IPS-11a (cell line): Measurements from ENCODE around the gene TMED10.
"Not testable (repeated sequence)": the region's sequence is repeated elsewhere in the genome, so short reads cannot be mapped to it uniquely, and the experiment has no call there.

Experiments used
- H3K4me3 ChIP-seq: one replicate; pipeline ENCODE4 v1.5.1; 2013; ENCODE audit warnings: low read depth, low read length, control low read depth

The TMED10 gene

DNA sequence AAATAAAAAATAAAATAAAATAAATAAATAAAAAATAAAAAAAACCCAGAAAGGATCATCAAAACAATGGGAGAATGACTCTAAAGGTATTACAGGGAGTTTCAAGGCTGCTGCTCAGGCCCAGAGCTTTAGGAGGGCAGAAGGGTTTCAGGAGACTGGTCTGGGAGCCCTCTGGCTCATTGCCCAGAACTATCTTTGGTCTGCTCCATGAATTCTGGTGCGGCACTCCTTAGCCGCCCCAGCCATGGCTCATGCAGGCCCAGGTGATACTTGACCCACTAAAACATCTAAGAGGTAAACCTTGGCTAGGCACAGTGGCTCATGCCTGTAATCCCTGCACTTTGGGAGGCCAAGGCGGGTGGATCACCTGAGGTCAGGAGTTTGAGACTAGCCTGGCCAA, 14.7 kb upstream of the TMED10 start:
- no peak overlapping the region for H3K4me3 ChIP-seq

DNA sequence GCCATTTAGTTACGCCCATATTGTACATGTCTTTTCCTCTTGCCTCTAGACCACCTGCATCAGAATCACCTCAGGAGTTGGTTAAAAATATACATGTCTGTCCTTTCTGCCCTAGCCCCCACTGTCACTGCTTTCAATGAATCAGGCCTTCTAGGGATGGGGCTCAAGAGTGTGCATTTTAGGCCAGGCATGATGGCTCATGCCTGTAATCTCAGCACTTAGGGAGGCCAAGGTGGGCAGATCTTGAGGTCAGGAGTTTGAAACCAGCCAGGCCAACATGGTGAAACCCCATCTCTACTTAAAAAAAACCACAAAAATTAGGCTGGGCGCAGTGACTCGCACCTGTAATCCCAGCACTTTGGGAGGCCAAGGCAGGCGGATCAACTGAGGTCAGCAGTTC, 13.6 kb upstream of the TMED10 start:
- H3K4me3 ChIP-seq = no peak overlapping the region

DNA sequence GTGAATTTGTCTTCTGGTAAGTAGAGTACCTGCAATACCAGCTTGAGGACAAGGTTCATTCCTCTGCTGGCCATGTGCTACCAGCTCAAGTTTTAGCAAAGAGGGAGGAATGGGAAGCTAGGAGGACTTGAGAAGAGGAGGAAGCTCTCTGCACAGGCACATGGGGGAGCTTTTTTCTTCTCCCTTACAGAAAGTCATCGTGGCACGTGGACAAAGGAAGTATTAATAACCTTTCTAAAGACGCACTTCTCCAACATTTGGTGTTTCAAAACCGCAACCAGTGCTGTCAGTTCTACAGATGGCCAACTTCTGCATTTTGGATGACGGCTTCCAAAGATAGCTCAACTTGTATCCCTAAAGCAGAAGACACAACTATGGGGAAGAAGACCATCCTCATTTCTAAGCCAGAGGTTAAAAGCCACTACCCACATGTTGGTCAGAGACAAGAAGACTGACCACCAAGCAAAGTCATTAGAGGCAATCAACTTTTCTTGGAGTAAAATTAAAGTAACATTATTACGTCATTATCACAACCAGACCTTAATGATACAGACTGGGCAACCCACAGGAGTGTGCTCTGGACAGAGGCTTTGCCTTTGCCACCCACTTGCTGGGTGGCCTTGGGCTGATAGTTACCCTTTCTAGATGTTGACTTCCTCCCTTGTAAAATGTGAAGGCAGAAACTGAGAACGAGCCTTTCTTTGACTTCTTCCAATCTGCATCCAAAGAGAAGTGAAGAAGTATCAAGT, 12.3 kb upstream of the TMED10 start:
- no peak overlapping the region for H3K4me3 ChIP-seq

GRCh38 chr14:75188086-75188485, 11.7 kb upstream of the TMED10 start:
- no peak overlapping the region for H3K4me3 ChIP-seq

- no peak overlapping the region for H3K4me3 ChIP-seq
Measured at GRCh38 chr14:75186953-75187352, 10.5 kb upstream of the TMED10 start.

- no peak overlapping the region for H3K4me3 ChIP-seq
Measured at GRCh38 chr14:75185251-75186040, 9.0 kb upstream of the TMED10 start.

DNA sequence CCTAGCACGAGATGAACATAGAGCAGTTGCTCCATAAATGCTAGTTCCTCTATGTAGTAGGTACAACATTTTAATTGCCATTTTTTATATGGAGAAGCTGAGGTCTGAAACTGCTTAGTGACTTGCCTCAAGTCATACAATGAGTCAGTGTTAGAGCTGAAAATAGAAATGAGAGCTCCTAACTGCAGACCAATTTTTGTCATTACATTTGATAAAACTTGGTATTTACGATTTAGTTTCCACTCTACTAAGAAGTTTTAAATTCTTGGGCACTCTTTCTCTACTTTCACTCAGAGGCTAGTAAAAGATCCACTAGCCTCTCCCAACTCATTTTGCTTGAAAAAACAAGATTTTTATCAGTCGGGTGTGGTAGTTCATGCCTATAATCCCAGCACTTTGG, 8.1 kb upstream of the TMED10 start:
- no peak overlapping the region for H3K4me3 ChIP-seq

DNA sequence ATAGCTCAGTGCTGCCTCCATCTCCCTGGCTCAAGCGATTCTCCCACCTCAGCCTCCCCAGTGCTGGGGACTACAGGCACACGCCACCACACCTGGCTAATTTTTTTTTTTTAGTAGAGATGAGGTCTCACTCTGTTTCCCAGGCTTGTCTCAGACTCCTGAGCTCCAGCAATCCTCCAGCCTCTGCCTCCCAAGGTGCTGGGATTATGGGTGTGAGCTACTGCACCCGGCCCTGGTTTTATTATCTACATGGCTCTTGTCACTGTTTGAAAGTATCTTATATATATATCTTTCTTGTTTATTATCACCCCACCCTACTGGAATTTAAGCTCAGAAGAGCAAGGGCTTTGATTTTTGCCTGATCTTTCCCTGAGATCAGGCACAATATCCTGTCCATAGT, 7.6 kb upstream of the TMED10 start:
- no peak overlapping the region for H3K4me3 ChIP-seq

GRCh38 chr14:75183225-75183624, 6.8 kb upstream of the TMED10 start:
- no peak overlapping the region for H3K4me3 ChIP-seq

DNA sequence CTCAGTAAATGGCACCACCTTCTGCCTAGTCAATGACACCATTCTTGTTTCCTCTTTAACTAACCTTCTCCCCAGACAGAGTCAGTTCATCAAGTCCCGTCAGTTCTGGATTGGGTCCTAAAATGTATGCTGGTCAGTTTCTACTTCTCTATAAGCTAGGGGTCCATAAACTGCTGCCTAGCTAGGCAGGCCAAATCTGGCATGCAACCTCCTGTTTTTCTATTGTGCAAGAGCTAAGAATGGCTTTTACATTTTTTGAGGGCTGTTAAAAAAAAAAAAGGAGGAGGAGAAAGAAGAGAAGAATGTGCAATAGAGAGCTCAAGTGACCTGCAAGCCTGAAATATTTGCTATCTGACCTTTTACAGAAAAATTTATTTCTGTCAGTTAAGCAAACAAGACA, 6.4 kb upstream of the TMED10 start:
- no peak overlapping the region for H3K4me3 ChIP-seq

DNA sequence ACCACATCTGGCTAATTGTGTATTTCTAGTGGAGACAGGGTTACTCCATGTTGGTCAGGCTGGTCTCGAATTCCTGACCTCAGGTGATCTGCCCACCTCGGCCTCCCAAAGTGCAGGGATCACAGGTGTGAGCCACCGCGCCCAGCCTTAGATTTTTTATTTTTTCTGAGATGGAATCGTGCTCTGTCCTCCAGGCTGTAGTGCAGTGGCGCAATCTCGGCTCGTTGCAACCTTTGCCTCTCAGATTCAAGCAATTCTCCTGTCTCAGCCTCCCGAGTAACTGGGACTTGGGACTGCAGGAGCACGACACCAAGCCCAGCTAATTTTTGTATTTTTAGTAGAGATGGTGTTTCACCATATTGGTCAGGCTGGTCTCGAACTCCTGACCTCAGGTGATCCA, 5.8 kb upstream of the TMED10 start:
- H3K4me3 ChIP-seq = not testable (repeated sequence)

DNA sequence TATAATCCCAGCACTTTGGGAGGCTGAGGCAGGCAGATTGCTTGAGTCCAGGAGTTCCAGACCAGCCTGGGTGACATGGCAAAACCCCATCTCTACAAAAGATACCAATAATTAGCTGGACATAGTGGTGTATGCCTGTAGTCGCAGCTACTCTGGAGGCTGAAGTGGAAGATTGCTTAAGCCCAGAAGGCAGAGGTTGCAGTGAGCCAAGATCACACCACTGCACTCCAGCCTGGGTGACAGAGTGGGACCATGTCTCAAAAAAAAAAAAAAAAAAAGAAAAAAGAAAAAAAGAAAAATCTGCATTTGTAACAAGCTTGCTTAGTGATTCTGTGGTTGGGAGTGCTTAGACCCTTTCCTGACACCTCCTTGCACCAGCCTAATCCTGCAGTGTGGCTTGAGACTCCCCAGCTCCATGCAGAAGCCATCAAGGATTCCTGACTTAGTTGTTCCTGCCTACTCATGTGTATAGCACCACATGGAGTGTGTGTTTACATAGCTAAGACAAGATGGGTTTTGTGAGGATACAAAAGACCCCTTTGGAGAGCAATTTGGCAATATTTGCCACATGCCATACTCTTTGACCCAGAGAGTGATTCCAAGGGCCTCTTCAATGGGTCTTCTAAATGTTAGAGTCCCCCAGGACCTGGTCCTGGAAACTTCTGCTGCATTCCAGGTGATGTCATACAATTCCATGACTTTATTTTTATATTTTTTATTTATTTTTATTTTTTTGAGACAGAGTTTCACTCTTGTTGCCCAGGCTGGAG, 5.1 kb upstream of the TMED10 start:
- H3K4me3 ChIP-seq = no peak overlapping the region

DNA sequence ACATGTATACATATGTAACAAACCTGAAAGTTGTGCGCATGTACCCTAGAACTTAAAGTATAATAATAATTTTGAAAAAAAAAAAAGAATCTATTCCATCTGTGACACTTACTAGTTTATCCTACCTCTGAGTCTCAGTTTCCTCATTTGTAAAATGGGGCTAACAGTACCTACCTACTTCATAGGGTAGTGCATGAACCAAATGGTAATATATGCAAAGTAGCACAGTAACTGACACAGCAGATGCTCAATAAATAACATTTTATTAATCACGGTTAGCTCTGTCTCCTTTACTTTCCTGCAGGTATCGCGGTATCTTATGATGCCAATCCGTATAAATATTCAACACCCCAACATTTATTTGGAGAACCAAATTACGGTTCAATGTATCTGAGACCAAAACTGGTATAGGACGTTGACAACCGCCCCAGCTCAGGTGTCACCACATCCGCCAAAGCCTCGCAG, 703 bp downstream of the TMED10 start:
- H3K4me3 ChIP-seq = peak overlapping the region; percentile 93

- H3K4me3 ChIP-seq = no peak overlapping the region
Measured at GRCh38 chr14:75174066-75174465, 2.3 kb downstream of the TMED10 start.

GRCh38 chr14:75170772-75171171, 5.6 kb downstream of the TMED10 start:
- no peak overlapping the region for H3K4me3 ChIP-seq

GRCh38 chr14:75168586-75169335, 7.7 kb downstream of the TMED10 start:
- no peak overlapping the region for H3K4me3 ChIP-seq

GRCh38 chr14:75167325-75167724, 9.1 kb downstream of the TMED10 start:
- H3K4me3 ChIP-seq = no peak overlapping the region

DNA sequence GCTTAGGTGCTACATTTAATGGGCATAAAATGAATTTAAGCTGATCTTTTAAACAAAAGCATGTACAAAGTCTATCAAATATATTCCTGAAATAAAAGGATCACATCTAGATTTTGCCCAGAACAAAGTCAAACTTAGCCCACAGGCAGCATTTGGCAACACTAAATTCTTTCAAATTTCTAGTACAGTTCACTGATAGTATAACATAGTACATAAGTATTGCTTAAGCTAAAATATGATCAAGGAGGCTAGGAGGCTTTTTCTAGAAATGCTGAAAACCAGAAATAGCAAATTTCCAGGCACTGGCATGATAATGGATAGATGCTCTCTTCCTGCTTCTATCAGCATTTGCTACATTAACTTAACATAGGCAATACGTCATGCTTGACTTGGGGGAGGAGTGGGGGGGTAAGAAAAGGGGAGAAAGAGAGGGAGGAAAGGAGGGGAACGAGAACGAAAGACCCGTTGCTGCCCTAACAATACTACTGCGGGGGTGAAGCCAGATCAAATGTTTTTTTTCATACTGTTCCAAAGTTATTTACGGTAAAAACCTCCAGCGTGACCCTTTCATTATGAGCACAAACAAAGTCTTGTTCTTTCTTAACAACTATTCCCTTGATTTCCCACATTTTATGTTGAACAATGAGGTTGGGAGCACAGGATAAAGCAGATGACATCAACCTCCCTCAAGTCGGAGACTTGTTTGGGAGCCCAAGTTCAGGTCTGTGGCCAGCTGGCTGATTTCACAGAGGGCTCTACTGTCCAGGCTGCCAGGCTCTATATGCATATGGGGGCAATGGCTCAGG, 10.6 kb downstream of the TMED10 start:
- no peak overlapping the region for H3K4me3 ChIP-seq

DNA sequence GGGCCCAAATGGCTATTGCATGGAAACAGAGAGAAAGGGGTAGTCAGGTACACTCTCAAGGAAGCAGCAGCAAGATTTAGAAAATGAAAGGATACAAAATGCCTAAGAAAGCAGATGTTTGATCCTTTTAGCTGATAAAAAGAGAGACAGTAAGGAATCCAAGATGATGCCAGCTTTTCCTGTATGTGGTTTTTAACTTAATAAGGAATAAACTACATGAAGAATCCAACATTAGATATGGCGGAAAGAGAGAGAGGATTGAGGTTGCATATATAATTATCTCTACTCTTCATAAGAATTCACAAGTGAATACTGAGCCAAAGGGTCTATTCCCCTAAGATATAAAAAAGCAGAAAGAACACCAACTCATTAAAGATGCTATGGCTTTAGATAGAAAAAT, 11.6 kb downstream of the TMED10 start:
- H3K4me3 ChIP-seq = no peak overlapping the region

GRCh38 chr14:75163677-75164076, 12.7 kb downstream of the TMED10 start:
- H3K4me3 ChIP-seq = no peak overlapping the region
